ENCODE data around the gene GYPE.
A peak's percentile ranks its signal among the peaks of the same experiment; 100 is the strongest.
"Not testable (repeated sequence)": the region's sequence is repeated elsewhere in the genome, so short reads cannot be mapped to it uniquely, and the experiment has no call there.

The GYPE gene

GRCh38 chr4:143905440-143905839 lies at the start of gene GYPE:
Gene GYPE, minus strand, starts transcription at chr4:143905559. Its CDS starts 52 bp downstream, at chr4:143905507.
- DNase-seq, result not testable (repeated sequence)

DNA sequence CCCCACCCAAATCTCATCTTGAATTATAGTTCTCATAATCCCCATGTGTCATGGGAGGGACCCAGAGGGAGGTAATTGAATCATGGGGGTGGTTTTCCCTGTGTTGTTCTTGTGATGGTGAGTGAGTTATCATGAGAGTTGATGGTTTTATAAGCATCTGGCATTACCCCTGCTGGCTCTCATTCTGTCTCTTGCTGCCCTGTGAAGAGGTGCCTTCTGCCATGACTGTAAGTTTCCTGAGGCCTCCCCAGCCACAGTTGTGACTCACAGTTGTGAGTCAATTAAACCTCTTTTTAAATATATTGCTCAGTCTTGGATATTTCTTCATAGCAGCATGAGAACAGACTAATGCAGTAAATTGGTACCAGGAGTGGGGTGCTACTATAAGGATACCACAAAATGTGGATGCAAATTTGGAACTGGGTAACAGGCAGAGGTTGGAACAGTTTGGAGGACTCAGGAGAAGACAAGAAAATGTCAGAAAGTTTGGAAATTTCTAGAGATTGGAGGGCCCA lies 46.2 kb upstream of the GYPE start:
- not testable (repeated sequence) for DNase-seq

GRCh38 chr4:143950967-143951366 lies 45.6 kb upstream of the GYPE start:
- not testable (repeated sequence) for DNase-seq

DNA sequence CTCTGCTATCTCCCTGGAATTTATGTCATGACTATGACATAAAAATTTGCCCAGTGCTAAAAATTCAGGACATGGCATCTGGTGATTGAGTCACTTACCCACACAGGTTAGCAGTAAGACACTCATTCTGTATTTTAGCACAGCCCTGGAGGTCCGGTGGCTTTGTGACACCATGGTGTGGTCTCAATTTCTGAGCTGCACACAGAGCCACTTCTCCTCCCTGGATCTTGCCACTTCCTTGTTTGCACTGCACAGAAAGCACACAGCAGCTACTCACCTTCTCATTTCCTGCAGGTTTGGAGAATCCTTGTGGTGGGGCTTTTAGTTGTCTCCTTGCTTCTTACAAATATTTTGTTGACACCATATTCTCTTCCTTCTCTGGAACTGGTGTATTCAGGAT lies 44.8 kb upstream of the GYPE start:
- not testable (repeated sequence) for DNase-seq

GRCh38 chr4:143947493-143947892 lies 42.1 kb upstream of the GYPE start:
- not testable (repeated sequence) for DNase-seq

DNA sequence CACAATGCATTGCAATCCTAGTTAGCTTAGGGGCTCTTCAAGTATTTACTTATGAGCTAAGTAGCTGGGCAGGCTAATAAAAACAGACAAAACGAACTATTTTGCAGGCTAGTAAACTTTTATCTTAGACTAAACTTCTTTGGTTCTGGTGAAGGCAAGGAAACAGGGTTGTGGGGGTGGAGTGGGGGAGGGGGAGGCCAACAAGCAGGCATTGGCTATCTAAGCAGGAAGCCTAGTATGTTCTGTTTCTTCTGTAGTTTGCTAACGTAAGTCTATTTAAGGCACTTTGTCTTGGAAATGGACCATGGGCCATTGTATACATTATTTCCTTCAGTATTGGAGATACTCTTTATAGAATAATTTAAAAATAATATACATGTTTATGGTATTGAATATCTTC lies 35.3 kb upstream of the GYPE start:
- not testable (repeated sequence) for DNase-seq

DNA sequence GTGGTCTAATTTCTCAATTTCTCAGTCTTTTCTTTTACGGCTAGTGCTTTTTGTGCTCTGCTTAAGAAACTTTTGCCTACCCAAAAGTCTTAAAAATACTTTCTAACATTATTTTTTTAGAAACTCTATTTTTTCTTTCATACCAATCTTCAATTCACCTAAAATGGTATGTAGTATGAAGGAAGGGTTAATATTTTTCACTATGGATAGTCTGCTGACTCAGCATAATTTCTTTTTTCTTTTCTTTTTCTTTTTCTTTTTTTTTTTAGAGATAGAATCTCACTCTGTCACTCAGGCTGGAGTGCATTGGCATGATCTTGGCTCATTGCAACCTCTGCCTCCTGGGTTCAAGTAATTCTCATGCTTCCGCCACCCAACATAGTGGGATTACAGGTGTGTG lies 34.2 kb upstream of the GYPE start:
- no peak for DNase-seq

DNA sequence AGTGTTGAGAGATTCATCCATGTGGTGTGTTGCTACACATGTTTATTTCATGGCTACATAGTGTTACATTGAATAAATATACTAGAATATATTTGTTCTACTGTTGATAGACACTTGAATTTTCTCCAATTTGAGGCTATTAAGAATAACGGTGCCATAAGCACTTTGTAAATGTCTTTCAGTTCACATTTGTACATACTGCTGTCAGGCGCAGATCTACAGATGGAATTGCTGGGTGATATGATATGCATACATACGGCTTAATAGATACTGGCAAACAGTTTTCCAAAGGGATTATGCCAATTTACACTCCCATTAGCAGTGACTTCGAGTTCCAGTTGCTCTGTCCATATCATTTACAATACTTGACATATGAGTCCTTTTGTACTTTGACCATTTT lies 33.5 kb upstream of the GYPE start:
- DNase-seq, result not testable (repeated sequence)

- no peak for DNase-seq
These were observed 15.8 kb upstream of the GYPE start for GRCh38 chr4:143921181-143921580.

DNA sequence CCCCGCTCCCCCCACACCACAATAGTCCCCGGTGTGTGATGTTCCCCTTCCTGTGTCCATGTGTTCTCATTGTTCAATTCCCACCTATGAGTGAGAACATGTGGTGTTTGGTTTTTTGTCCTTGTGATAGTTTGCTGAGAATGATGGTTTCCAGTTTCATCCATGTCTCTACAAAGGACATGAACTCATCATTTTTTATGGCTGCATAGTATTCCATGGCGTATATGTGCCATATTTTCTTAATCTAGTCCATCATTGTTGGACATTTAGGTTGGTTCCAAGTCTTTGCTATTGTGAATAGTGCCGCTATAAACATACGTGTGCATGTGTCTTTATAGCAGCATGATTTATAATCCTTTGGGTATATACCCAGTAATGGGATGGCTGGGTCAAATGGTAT lies 11.1 kb upstream of the GYPE start:
- not testable (repeated sequence) for DNase-seq

- not testable (repeated sequence) for DNase-seq
These were observed 7.1 kb upstream of the GYPE start for GRCh38 chr4:143912478-143912877.

DNA sequence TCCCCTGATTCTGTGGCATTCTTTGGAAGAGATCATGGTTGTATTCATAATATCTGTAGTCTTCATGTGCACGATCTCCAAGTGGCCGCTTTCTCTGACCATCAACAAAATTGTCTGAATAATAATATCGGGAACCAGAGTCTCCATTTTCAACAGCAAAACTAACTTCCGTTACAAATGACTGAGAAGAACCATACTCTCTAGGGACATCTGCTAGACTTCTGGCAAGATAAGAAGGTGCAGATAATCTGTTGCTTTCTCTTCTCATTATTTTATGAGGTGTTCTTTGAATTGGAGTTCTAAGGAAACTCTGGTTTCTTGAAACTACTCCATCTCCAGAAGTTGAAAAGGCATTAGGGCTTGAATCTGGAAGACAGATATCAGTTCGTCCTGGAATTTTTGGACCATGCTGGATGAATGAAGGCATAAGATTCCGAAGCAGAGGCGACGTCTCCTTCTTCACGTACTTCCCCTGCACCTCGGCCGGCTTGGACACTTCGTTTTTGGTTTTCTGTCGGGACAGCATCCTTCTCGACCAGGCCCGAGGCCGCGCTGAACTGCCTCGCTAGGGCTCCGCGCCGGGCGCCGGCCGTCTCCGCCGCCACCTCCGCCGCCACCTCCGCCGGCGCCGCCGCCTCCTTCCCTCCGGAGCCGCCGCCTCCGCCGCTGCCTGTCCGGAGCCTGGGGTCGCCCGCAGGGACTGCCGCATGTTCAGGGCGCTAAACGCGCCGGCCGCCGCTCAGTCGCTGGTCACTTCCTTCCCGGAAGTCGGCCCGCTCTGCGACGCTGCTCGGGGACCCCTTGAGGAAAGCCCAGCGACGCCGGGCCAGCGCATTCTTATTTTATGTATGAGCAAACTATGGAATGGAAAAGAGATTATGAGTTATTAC lies 6.4 kb upstream of the GYPE start:
- DNase-seq, result peak; percentile 10

GRCh38 chr4:143910906-143911305 lies 5.5 kb upstream of the GYPE start:
- not testable (repeated sequence) for DNase-seq

DNA sequence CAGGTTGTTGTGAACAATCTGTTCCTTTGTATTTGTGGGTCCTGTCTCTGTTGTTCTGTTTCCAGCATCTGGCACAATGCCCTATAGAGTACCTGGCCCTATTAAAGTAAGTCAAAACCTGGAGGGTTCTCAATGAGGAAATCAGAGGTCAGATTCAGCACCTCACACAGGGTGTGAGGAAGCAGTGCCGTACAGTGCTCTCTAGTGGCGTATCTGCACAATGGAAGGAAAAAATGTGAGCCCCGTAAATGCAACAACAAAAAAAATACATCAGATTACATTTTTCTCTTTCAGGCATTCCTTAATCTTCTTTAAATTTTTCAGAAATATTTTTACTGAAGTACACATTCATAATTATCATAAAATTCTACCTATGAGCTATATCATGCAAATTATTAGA lies 2.5 kb upstream of the GYPE start:
- DNase-seq, result peak; percentile 4

- not testable (repeated sequence) for DNase-seq
These were observed 928 bp downstream of the GYPE start for GRCh38 chr4:143904431-143904830.

DNA sequence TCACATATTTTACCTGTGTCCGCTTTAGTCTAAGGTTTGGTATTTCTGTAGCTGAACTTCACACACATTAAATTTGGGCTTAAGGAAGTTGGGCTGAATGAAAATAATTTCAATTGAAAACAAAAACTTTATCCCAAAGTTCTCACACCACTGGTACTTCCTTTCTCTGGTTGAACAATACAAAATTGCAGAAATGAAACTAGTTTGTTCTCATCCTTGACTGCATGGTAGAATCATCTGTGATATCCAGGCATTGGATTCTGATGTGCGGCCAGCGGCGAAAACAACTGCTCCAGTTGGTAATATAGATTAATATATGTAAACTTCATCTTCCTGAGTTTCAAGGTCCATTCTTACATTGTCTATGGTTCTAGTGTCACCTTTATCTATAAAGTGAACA lies 15.0 kb downstream of the GYPE start:
- DNase-seq, result not testable (repeated sequence)

DNA sequence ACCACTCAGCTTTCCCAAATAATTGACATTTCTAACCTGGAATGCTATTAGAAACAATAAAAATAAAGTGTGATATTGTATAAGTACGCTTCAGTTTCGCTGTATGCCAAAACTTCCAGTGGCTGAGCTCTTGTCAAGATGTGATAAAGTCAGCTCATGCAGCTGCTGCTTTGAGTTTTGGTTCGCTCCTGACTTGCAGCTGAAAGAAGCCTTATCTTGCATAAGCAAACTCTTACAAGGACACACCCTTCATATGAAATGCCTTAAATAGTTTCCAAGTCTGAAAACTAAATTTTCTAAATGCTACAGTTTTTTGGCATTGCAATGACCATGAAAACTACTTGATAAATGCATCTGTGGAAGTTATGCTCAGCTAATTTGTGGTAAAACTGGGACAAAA lies 17.2 kb downstream of the GYPE start:
- not testable (repeated sequence) for DNase-seq

GRCh38 chr4:143884965-143885364 lies 20.4 kb downstream of the GYPE start:
- not testable (repeated sequence) for DNase-seq

DNA sequence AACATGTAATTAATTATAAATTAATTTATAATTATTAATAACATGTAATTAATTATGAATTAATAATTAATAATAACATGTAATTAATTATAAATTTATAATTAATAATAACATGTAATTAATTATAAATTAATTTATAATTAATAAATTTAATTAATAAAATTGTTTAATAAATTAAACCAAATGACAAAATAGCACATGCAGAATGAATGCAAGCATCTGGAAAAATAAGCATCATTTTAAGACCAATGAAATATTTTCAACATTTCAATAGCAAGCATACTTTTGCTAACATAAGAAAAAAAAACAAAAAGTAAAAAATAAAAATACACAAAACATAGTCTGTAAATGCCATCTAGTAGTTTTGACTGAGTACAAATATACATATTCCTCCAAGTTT lies 21.8 kb downstream of the GYPE start:
- DNase-seq, result no peak

DNA sequence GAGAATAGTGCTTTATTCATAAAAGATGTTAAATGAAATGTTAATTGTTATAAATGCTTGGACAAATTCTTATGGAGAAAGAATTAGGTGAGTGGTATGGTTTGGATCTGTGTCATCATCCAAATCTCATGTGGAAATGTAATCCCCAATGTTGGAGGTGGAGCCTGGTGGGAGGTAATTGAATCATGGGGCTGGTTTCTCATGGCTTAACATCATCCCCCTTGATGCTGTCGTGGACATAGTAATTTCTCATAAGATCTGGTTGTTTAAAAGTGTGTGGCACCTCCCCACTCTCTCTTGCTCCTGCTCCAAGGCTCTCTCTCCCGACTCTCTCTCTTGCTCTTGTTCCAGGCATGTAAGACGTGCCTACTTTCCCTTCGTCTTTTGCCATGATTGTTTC lies 22.5 kb downstream of the GYPE start:
- DNase-seq, result no peak

GRCh38 chr4:143879561-143879960 lies 25.8 kb downstream of the GYPE start:
- DNase-seq, result not testable (repeated sequence)

- not testable (repeated sequence) for DNase-seq
These were observed 30.0 kb downstream of the GYPE start for GRCh38 chr4:143875357-143875756.

GRCh38 chr4:143870523-143871268 lies 34.7 kb downstream of the GYPE start:
- not testable (repeated sequence) for DNase-seq

DNA sequence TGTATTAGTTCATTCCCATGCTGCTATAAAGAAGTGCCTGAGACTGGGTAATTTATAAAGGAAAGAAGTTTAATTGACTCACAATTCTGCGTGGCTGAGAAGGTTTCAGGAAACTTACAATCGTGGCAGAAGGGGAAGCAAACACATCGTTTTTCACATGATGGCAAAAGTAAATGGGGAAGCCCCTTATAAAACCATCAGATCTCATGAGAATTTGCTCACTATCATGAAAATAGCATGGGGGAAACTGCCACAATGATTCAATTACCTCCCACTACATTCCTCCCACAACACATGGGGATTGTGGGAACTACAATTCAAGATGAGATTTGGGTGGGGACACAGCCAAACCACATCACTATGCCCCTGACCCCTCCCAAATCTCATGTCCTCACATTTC lies 35.4 kb downstream of the GYPE start:
- not testable (repeated sequence) for DNase-seq

Data from stimulated activated CD4-positive, alpha-beta T cell treated with anti-CD3 and anti-CD28 coated beads, Interleukin-4, amount 100 ng/mL, for 24 hours (primary cell).